Stimulated activated CD4-positive, alpha-beta T cell treated with anti-CD3 and anti-CD28 coated beads, Interleukin-1b, Interleukin-23, amount 100 ng/mL, for 4 hours (primary cell): ENCODE results near the gene IQGAP1.
A peak's percentile ranks its signal among the peaks of the same experiment; 100 is the strongest.
"Not testable (repeated sequence)": the region's sequence is repeated elsewhere in the genome, so short reads cannot be mapped to it uniquely, and the experiment has no call there.

ENCODE experiments used
- DNase-seq, 2 donors: peaks; one replicate each; pipeline ENCODE4 v3.0.0-alpha.2; 2020; ENCODE audit warnings: low read depth in 2 of 2

IQGAP1 gene

DNA sequence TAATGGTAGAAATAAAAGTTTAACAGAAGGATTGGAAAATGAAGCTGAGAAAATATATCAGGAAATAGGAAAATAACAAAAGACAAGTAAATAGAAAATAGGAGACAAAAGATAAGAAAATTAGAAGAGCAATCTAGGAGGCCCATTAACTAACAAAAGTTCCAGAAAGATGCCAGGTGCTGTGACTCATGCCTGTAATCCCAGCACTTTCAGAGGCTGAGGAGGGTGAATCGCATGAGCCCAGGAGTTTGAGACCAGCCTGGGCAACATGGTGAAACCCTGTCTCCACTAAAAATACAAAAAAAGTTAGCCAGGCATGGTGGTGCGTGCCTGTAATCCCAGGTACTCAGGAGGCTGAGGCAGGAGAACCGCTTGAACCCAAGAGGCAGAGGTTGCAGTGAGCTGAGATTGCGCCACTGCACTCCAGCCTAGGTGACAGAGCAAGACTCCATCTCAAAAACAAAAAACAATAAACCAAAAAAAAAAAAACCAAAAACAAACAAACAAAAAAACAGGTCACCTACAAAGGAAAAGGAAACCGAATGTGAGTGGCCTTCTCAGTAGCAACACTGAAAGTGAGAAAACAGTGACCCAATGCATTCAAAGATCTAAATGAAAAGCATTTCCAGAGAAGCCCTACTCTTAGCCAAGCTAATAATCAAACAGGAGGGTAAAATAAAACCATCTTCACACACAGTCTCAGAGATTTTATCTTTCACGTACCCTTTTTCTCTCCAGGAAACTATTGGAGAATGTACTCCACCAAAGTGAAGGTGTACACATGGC is 136.2 kb downstream of the IQGAP1 start:
- not testable (repeated sequence) for DNase-seq

DNA sequence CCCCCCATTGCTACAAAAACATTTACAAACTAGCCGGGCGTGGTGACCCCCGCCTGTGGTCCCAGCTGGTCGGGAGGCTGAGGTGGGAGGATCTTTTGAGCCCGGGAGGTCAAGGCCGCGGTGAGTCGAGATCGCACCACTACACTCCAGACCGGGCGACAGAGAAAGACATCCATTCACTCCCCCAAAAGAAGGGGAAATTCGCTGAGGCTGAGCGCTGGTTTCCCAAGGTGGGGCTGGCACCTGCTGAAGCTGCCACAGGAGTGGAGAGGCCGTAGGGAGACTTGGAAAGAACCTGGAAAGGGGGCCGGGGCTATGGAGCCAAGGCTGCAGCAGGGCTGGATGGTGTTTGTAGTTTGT is 140.9 kb downstream of the IQGAP1 start:
- no peak for DNase-seq

GRCh38 chr15:90529371-90530249 is 141.6 kb downstream of the IQGAP1 start, which contains the start of gene CRTC3:
Gene CRTC3 (plus strand): TSS chr15:90529923. CDS start chr15:90530072, 149 bp downstream.
- DNase-seq = peak; percentile 24 to 57

DNA sequence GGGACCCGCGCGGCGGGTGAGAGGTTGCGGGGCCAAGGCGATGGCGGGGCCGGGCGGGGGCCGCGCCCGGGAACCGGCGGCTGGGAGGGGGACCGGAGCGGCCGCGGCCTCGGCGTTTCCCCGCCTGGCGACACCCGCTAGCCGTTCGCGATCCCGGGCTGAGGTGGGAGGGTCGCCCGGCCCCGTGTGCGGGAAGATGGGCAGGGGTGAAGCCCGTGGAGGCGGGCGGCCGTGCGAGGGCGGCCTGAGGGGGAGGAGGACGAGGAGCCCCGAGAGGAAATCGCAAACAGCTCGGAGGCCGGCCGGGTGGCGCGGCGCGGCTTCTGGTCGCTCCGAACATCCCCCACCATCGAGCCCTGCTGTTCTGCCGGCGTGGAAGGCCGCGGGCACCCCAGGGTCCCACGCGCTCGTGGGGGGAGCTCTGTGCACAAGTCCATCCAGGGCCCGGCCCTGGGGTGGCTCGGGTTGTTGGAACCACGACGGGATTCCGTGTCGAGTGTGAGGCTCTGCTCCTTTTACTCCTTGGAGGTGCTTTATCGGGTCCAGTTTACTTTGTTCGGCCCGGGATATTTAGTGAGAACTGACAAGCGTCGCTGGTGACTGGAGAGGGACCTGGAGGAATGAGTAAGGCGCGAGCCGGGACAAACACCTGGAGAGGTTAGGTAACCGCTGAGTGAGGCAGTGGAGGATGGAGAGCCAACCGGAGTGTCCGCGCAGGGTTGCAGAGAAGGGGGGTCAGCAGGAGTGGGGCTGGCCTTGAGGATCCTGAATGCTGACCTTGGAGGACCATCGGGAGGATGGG is 142.4 kb downstream of the IQGAP1 start:
- DNase-seq = peak in 1 of 2 donors; percentile 40

DNA sequence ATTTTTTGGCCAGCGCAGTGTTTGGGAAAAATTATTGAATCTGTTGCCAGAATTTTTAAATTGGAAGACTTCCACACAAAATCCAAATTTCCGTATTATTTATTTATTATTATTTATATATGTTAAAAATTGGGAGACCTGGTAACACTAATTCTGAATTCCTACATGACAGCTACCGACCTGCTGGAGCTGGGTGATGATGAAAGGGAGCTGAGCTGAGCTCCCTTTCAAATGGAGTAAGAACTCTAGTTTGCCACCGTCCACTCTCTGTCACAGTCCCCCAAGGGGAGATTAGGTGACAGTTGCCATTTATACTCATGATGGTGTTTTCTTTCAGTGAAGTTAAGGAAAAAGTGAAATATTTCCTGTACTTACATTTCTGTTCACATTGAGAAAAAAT is 143.1 kb downstream of the IQGAP1 start:
- DNase-seq = no peak

- DNase-seq = no peak
Measured at GRCh38 chr15:90535254-90535653, 147.2 kb downstream of the IQGAP1 start.

GRCh38 chr15:90539789-90540188 is 151.7 kb downstream of the IQGAP1 start:
- DNase-seq = peak in 1 of 2 donors; percentile 24

- DNase-seq = no peak
Measured at GRCh38 chr15:90540768-90541167, 152.7 kb downstream of the IQGAP1 start.

DNA sequence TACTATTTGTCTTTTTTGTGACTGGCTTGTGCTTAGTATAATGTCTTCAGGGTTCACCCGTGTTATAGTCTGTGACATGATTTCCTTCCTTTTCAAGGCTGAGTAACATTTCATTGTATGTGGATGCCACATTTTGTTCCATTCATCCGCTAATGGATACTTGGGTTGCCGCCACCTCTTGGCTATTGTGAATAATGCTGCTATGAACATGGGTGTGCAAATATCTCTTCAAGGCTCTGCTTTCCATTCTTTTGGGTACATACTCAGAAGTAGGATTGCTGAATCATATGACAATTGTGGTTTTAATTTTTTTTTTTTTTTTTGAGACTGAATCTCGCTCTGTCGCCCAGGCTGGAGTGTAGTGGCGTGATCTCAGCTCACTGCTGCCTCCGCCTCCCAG is 157.1 kb downstream of the IQGAP1 start:
- no peak for DNase-seq

GRCh38 chr15:90547540-90547939 is 159.5 kb downstream of the IQGAP1 start:
- DNase-seq = no peak

GRCh38 chr15:90550919-90551318 is 162.9 kb downstream of the IQGAP1 start:
- DNase-seq = no peak
